Measurements from ENCODE around the gene CCDC171.

CCDC171 gene

GRCh38 chr9:15724016-15724415, 171.2 kb downstream of the CCDC171 start:
- Histone ChIP-seq H3K27ac (no peak overlapping the region), H3K36me3 (no peaks in the 10 kb centered on the region), H3K9me3 (ENCODE audit: severe bottlenecking) (no peaks in the 10 kb centered on the region), H3K4me3 (ENCODE audit: low read depth, low read length) (no peak overlapping the region), H3K27me3 (ENCODE audit: insufficient read depth, low read depth, severe bottlenecking) (no peaks in the 10 kb centered on the region)
- DNase-seq: no peak
- TF ChIP-seq, protein P1, sequence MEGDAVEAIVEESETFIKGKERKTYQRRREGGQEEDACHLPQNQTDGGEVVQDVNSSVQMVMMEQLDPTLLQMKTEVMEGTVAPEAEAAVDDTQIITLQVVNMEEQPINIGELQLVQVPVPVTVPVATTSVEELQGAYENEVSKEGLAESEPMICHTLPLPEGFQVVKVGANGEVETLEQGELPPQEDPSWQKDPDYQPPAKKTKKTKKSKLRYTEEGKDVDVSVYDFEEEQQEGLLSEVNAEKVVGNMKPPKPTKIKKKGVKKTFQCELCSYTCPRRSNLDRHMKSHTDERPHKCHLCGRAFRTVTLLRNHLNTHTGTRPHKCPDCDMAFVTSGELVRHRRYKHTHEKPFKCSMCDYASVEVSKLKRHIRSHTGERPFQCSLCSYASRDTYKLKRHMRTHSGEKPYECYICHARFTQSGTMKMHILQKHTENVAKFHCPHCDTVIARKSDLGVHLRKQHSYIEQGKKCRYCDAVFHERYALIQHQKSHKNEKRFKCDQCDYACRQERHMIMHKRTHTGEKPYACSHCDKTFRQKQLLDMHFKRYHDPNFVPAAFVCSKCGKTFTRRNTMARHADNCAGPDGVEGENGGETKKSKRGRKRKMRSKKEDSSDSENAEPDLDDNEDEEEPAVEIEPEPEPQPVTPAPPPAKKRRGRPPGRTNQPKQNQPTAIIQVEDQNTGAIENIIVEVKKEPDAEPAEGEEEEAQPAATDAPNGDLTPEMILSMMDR (IDR thresholded peaks at IDR 0.05; ENCODE audit: low read depth, low read length): no peak

- TF ChIP-seq, protein P1 (IDR thresholded peaks at IDR 0.05; ENCODE audit: low read depth, low read length): no peak
- H3K4me3 ChIP-seq (ENCODE audit: low read depth, low read length): no peak overlapping the region
- no peaks in the 10 kb centered on the region for H3K36me3 ChIP-seq
- no peaks in the 10 kb centered on the region for H3K27me3 ChIP-seq (ENCODE audit: insufficient read depth, low read depth, severe bottlenecking)
- H3K27ac ChIP-seq: no peak overlapping the region
- no peak for DNase-seq
- H3K9me3 ChIP-seq (ENCODE audit: severe bottlenecking): no peaks in the 10 kb centered on the region
Measured at GRCh38 chr9:15724612-15725011, 171.8 kb downstream of the CCDC171 start.

- Histone ChIP-seq H3K27ac (no peak overlapping the region), H3K36me3 (no peaks in the 10 kb centered on the region), H3K4me3 (ENCODE audit: low read depth, low read length) (no peak overlapping the region), H3K27me3 (ENCODE audit: insufficient read depth, low read depth, severe bottlenecking) (no peaks in the 10 kb centered on the region), H3K9me3 (ENCODE audit: severe bottlenecking) (no peaks in the 10 kb centered on the region)
- DNase-seq: no peak
- TF ChIP-seq, protein P1 (IDR thresholded peaks at IDR 0.05; ENCODE audit: low read depth, low read length): no peak
Measured at GRCh38 chr9:15725953-15726352, 173.1 kb downstream of the CCDC171 start.

DNA sequence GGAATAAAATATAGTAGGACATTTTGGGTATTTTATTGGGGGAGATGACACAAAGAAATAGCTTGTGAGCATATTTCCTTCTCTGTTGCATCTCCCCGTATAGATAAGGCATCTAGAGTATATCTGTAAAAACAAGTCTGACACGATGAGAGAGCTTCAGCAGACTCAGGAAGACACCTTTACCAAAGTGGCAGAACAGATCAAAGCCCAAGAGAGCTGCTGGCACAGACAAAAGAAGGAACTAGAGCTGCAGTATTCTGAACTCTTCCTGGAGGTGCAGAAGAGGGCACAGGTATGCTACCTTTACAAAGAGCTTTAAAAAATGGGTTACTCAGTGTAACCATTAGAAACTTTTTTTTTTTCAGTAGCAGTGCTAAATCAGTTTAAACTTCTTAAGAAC, 176.7 kb downstream of the CCDC171 start:
- Histone ChIP-seq H3K36me3 (no peaks in the 10 kb centered on the region), H3K27ac (no peak overlapping the region), H3K4me3 (ENCODE audit: low read depth, low read length) (no peak overlapping the region), H3K9me3 (ENCODE audit: severe bottlenecking) (no peaks in the 10 kb centered on the region), H3K27me3 (ENCODE audit: insufficient read depth, low read depth, severe bottlenecking) (no peaks in the 10 kb centered on the region)
- TF ChIP-seq, protein P1 (IDR thresholded peaks at IDR 0.05; ENCODE audit: low read depth, low read length): no peak
- no peak for DNase-seq

- Histone ChIP-seq H3K36me3 (no peaks in the 10 kb centered on the region), H3K27me3 (ENCODE audit: insufficient read depth, low read depth, severe bottlenecking) (no peaks in the 10 kb centered on the region), H3K4me3 (ENCODE audit: low read depth, low read length) (no peak overlapping the region), H3K27ac (no peak overlapping the region), H3K9me3 (ENCODE audit: severe bottlenecking) (no peaks in the 10 kb centered on the region)
- no peak for DNase-seq
- TF ChIP-seq, protein P1 (IDR thresholded peaks at IDR 0.05; ENCODE audit: low read depth, low read length): no peak
Measured at GRCh38 chr9:15735083-15735857, 182.4 kb downstream of the CCDC171 start.

DNA sequence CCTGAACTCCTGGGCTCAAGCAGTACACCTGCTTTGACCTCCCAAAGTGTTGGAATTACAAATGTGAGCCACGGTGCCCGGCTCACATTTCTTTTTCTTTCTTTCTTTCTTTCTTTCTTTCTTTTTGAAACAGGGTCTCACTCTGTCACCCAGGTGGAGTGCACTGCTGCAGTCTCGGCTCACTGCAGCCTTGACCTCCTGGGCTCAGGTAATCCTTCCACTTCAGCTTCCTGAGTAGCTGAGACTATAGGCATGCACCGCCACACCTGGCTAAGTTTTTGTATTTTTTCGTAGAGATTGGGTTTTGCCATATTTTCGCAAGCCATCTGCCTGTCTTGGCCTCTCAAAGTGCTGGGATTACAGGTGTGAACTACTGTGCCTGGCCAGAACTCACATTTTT, 183.7 kb downstream of the CCDC171 start:
- no peaks in the 10 kb centered on the region for H3K36me3 ChIP-seq
- TF ChIP-seq, protein P1 (IDR thresholded peaks at IDR 0.05; ENCODE audit: low read depth, low read length): no peak
- H3K27me3 ChIP-seq (ENCODE audit: insufficient read depth, low read depth, severe bottlenecking): no peaks in the 10 kb centered on the region
- no peak overlapping the region for H3K4me3 ChIP-seq (ENCODE audit: low read depth, low read length)
- no peak overlapping the region for H3K27ac ChIP-seq
- H3K9me3 ChIP-seq (ENCODE audit: severe bottlenecking): no peaks in the 10 kb centered on the region
- DNase-seq: no peak

Data from WERI-Rb-1 (cell line).